Tracheal epithelial cell (primary cell): ENCODE data around the gene PIR. TPM values are rescaled to one million over a fixed set of nuclear protein-coding genes. Genes with fewer than 3 reads are reported as not detected.

ENCODE experiments used
- total RNA-seq: library from RNA; depleted of rRNA; stranded (reverse); fragments of >200 nt; gene quantifications from 2 replicates; pipeline ENCODE4 v1.2.1, GENCODE V29; 2014

Gene PIR
- total RNA-seq, result 28.2 and 61.8 TPM in 2 replicates

DNA sequence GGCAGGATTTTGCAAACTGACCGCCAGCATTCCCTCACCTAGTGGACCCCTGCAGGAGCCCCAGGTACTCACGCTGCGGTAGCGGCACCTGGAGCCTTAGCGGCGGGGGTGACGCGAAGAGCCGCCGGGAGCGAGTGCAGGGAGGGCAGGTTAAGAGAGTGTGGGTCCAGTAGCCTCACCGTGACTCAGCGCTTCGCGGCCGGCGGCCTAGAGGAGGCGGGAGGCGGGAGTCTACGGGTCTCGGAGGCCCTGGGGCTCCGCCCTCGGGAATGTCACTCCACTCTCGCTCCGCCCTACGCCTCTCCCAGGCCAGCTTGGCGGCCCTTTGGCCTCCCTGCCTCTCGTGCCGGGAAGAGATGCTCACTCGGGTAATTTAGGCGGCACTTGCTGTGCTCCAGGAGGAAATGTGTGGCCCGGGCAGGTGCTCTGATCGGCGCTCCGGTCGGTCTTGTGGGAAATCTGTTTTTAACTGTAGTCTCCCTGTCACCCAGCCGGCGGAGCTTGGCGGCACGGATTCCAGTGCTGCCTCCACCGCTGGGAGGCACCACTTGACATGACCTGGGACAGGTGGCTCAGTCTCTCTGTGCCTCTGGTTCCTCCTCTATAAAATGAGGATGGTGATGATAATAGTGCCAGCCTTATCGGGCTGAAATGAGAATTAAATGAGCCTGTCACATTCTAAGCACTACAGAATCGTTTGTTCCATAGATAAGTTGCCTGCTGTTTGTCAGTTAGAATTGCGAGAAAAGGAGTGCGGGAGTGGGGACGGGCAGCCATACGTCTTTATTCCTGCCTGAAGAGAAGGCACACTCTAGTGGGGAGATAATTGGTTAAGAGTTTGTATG lies at the start of gene PIR:
TSS of gene PIR (minus strand) at position 216 of the 845 bp plus-strand sequence. CDS start 2,076 bp downstream, outside the sequence.

DNA sequence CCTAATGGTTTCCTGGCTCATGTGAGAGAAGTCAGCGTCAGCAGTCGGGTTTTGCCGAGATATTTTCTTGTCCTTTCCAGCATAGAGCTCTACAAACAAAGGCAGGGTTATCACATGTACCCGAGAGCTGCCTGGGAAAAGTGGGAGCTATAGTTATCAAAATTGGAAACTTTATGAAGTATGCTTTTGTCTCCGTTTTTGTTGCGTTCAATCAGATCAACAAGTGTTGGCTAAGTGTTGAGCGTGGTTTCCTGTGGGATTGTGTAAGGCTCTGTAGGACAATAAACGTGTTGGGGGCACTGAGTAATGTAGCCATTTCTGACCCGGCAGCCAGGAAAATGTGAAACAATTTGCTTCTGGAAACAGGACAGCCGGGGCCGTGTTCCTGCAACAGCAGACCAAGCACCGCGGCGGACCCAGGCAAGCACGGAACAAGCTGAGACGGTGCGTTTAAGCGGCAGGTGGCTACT lies 7.4 kb upstream of the PIR start, which contains the start of gene BMX:
TSS of gene BMX (plus strand) at position 311 of the 470 bp plus-strand sequence. CDS start 7,547 bp downstream, outside the sequence.

GRCh38 chrX:15384304-15384703 lies 108.8 kb downstream of the PIR start, which contains the start of gene VEGFD:
Gene VEGFD, minus strand, starts transcription at chrX:15384413. Its CDS starts 467 bp downstream, at chrX:15383946.

DNA sequence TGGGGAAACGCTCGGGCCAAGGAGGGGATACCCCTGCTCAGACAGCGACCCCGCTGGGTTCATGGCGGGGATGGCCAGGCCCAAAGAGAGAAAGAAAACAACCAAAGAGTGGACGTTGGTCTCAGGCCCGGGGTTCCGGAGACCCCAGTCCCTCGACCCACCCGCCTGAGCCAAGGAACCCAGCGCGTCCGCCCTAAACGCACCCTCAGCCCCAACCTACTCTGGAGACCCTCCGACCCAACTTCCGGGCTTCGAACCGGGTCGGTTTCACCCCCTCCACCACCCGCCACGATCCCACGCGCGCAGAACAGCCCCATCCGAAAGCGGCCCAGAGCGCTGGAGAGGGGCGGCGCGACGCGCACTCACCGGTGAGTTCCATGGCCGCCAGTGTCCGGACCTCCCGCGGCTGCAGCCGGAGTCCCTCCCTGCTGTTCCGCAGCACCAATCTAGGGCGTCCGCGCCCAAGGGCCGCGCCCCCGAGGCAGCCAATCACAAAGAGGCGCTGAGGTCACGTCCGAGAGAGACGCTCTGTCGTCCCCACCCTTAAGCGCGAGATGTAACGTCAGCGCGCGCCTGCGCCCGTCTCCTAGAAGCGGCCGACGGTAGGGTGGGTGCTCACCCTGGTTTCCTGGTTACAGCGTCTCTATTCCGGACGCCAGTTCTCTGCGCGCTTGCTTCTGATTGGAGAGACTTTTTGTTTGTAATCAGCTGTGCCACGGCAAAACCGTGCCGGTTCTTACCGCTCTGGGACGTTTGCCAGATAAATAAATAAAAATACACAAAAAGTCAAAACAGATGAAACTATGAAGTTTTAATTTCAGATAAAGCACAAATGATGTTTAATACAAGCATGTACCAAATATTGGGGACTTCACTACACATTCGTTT lies 157.8 kb downstream of the PIR start, which contains the start of gene PIGA:
TSS of gene PIGA (minus strand) at position 389 of the 888 bp plus-strand sequence. CDS start 3,593 bp downstream, outside the sequence.

Other genes with a start within 250 kb of the PIR start
- 0.64 and 1.2 TPM in 2 replicates for gene ASB9, start 223.2 kb downstream of the PIR start, total RNA-seq
- not detected in 2 replicates for gene ASB11, start 177.7 kb downstream of the PIR start, total RNA-seq
- 20.0 and 27.7 TPM in 2 replicates for gene PIGA, start 157.8 kb downstream of the PIR start, total RNA-seq
- gene VEGFD, start 108.9 kb downstream of the PIR start, total RNA-seq, result 0.85 TPM in 1 of 2 replicates, not detected in the other
- under 0.01 and 0.64 TPM in 2 replicates for gene BMX, start 7.5 kb upstream of the PIR start, total RNA-seq
- gene ACE2, start 107.6 kb upstream of the PIR start, total RNA-seq, result under 0.01 and 0.24 TPM in 2 replicates
- gene CLTRN, start 171.5 kb upstream of the PIR start, total RNA-seq, result 0.48 and 0.85 TPM in 2 replicates
- gene CA5B, start 244.9 kb upstream of the PIR start, total RNA-seq, result 1.4 and 4.3 TPM in 2 replicates